ENCODE data around the gene MAPRE3.

DNA sequence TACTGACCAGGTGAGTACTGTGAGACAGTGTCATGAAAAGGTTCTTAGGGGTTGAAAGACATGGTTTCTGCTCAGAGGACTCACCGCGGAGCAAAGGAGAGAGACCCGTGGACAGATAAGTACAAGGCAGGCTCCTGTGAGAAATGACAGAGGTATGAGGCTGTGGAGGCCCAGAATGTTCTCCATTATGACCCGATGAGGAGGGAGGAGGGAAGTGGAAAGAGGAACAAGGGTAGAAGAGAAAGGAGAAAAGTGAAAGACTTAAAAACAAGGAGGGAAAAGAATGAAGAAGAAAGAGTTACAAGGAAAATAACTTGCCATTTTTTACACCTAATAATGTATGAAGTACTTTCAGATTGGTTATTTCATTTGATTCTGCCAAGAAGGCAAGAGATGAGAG, 29.8 kb downstream of the MAPRE3 start:
- no peak for TF ChIP-seq YY1 (IDR thresholded peaks at IDR 0.05; ENCODE audit: insufficient read depth, insufficient read length)
- no peak for TF ChIP-seq ZNF274 (IDR thresholded peaks at IDR 0.05; ENCODE audit: low read depth, low read length)

All from NT2/D1 (cell line).